ENCODE results near the gene TNNI2.

DNA sequence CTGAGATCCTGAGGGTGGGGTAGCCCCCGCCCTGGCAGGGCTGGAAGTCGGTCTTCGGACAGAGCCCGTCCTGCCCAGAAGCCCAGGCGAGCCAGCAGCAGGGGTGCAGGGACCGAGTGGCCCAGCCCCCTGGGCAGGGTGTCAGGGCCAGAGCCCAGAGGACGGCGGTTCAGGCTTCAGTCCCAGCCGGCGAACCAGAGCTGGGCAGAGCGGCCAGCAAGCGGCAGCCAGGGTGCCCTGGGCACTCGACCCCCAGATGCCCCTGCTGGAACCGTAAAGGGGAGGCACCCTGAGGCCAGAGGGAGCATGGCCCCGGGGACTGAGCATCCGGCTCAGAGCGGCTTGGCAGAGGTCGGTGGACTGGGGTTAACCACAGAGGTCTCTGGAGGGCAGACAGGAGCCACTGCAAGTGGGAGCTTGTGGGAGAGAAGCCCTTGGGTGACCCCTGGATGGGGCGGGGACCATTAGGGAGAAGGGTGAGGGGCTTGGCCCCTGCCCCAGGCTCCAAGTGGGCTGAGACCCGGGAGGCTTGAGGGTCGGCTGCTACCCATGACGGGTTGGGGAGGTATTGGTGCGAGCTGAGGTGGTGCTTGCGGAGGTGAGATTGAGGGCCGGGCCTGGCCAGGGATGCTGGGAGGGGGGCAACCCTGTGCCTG lies 30.0 kb downstream of the TNNI2 start:
- TF ChIP-seq, protein P1, sequence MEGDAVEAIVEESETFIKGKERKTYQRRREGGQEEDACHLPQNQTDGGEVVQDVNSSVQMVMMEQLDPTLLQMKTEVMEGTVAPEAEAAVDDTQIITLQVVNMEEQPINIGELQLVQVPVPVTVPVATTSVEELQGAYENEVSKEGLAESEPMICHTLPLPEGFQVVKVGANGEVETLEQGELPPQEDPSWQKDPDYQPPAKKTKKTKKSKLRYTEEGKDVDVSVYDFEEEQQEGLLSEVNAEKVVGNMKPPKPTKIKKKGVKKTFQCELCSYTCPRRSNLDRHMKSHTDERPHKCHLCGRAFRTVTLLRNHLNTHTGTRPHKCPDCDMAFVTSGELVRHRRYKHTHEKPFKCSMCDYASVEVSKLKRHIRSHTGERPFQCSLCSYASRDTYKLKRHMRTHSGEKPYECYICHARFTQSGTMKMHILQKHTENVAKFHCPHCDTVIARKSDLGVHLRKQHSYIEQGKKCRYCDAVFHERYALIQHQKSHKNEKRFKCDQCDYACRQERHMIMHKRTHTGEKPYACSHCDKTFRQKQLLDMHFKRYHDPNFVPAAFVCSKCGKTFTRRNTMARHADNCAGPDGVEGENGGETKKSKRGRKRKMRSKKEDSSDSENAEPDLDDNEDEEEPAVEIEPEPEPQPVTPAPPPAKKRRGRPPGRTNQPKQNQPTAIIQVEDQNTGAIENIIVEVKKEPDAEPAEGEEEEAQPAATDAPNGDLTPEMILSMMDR (conservative IDR thresholded peaks at IDR 0.05; ENCODE audit: low read depth, low read length), result no peak
- TF ChIP-seq EZH2 (IDR thresholded peaks at IDR 0.05; ENCODE audit: borderline replicate concordance, low read depth, low read length, poor library complexity, severe bottlenecking), result no peak

All from A673 (cell line).